Thyroid gland (tissue), 4 donors: ENCODE results near the gene BFSP1.

Experiments used
- POLR2A ChIP-seq, 2 donors: fragments of 450-650 bp; IDR thresholded peaks; one replicate each; pipeline ENCODE4 v1.6.1; 2017; ENCODE audit warnings: antibody characterized with exemption in 2 of 2, mild to moderate bottlenecking in 2 of 2, moderate library complexity in 1 of 2
- TF ChIP-seq, protein P1 (sequence below), 6 experiments: fragments of 200-600 bp in 3 of 6; fragments of 450-650 bp in 3 of 6; sonication (generic) in 3 of 6; IDR thresholded peaks; one replicate each; pipeline ENCODE4 v1.5.1; 2016 to 2019; ENCODE audit warnings: antibody characterized with exemption in 6 of 6, mild to moderate bottlenecking in 2 of 6, inconsistent platforms in 1 of 6, moderate library complexity in 1 of 6

GRCh38 chr20:17507032-17507431 lies 24.1 kb downstream of the BFSP1 start:
- TF ChIP-seq, protein P1, sequence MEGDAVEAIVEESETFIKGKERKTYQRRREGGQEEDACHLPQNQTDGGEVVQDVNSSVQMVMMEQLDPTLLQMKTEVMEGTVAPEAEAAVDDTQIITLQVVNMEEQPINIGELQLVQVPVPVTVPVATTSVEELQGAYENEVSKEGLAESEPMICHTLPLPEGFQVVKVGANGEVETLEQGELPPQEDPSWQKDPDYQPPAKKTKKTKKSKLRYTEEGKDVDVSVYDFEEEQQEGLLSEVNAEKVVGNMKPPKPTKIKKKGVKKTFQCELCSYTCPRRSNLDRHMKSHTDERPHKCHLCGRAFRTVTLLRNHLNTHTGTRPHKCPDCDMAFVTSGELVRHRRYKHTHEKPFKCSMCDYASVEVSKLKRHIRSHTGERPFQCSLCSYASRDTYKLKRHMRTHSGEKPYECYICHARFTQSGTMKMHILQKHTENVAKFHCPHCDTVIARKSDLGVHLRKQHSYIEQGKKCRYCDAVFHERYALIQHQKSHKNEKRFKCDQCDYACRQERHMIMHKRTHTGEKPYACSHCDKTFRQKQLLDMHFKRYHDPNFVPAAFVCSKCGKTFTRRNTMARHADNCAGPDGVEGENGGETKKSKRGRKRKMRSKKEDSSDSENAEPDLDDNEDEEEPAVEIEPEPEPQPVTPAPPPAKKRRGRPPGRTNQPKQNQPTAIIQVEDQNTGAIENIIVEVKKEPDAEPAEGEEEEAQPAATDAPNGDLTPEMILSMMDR (IDR thresholded peaks at IDR 0.05): no peak
- TF ChIP-seq POLR2A (IDR thresholded peaks at IDR 0.05): no peak
